D721Med (cell line): ENCODE data around the gene KIR2DL3.
"Not testable (repeated sequence)": the region's sequence is repeated elsewhere in the genome, so short reads cannot be mapped to it uniquely, and the experiment has no call there.

Source experiments
- DNase-seq: peaks from one replicate; pipeline ENCODE4 v3.0.0; 2011; ENCODE audit warnings: low spot score; ENCODE audit not compliant: insufficient read length
- FAIRE-seq: peaks from 2 replicates; lab custom pipeline; 2011; peaks lifted over from hg19 to GRCh38; lab: Jason Lieb, UNC
- TF ChIP-seq, protein P1 (sequence below): IDR thresholded peaks from 2 replicates; pipeline ENCODE4 v1.5.1; 2012; ENCODE audit warnings: mild to moderate bottlenecking, control low read depth; ENCODE audit not compliant: insufficient read depth; ENCODE audit errors: missing control alignments

KIR2DL3 gene

DNA sequence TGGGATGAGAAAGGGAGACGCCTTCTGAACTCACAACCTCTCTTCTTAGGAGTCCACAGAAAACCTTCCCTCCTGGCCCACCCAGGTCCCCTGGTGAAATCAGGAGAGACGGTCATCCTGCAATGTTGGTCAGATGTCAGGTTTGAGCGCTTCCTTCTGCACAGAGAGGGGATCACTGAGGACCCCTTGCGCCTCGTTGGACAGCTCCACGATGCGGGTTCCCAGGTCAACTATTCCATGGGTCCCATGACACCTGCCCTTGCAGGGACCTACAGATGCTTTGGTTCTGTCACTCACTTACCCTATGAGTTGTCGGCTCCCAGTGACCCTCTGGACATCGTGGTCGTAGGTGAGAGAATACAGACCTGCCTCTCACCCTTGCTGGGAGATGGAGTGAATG lies 10.8 kb upstream of the KIR2DL3 start:
- DNase-seq = no peak
- TF ChIP-seq, protein P1, sequence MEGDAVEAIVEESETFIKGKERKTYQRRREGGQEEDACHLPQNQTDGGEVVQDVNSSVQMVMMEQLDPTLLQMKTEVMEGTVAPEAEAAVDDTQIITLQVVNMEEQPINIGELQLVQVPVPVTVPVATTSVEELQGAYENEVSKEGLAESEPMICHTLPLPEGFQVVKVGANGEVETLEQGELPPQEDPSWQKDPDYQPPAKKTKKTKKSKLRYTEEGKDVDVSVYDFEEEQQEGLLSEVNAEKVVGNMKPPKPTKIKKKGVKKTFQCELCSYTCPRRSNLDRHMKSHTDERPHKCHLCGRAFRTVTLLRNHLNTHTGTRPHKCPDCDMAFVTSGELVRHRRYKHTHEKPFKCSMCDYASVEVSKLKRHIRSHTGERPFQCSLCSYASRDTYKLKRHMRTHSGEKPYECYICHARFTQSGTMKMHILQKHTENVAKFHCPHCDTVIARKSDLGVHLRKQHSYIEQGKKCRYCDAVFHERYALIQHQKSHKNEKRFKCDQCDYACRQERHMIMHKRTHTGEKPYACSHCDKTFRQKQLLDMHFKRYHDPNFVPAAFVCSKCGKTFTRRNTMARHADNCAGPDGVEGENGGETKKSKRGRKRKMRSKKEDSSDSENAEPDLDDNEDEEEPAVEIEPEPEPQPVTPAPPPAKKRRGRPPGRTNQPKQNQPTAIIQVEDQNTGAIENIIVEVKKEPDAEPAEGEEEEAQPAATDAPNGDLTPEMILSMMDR = no peak
- no peak for FAIRE-seq

DNA sequence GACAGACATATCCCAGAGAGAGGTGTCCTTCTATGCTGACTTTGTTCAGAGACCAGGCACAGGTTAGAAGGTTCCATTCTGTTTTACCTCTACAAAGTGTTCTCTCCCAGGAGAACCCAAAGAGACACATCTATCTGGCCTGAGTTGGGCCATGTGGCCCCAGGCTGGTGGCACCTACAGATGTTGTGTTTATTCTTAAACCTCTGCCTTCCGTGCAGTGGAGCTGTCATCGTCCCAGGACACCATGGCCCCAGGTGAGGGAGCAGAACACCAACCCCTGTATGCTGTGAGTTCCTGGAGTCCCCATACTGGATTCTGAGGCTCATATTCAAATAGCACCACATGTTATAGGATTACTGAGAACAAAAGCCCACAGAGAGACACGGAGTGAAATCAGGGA lies 10.1 kb upstream of the KIR2DL3 start:
- DNase-seq (no peak), FAIRE-seq (no peak)
- TF ChIP-seq, protein P1 = no peak

DNA sequence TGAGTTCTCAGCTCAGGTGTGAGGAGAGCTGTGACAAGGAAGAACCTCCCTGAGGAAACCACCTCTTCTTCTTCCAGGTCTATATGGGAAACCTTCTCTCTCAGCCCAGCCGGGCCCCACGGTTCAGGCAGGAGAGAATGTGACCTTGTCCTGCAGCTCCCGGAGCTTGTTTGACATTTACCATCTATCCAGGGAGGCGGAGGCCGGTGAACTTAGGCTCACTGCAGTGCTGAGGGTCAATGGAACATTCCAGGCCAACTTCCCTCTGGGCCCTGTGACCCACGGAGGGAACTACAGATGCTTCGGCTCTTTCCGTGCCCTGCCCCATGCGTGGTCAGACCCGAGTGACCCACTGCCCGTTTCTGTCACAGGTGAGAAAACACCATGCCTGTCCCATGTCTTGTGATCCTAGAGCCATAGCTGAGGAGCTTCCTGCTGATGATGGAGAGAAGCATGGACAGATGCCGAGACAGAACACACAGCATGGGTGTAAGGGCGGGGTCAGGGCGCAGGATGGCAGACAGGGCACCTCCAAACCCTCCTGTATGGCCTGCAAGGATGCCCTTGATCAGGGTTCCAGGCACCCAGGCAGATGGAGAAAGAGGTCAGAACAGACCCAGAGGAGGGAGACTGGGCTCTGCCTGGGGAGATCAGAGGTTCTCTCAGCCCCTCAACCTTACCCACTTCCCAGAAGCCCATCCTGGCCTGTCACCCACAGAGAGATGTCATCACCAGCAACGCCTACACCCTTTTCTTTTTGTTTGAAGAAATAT lies 8.7 kb upstream of the KIR2DL3 start:
- FAIRE-seq (no peak), DNase-seq (no peak)
- TF ChIP-seq, protein P1 = no peak

DNA sequence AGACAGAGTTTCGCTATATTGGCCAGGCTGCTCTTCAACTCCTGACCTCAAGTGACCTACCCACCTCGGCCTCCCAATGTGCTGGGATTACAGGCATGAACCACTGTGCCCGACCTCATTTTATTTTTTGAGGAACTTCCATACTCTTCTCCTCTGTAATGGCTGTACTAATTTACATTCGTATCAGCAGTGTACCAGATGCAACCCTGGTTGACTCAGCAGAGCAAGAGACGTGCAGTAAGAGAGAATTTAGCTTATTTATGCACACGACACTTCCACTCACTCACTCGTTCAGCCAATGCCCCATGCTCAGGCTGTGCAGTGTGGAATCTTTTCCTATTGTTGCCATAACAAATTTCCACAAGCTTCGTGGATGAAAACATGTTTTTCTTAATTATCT lies 7.1 kb upstream of the KIR2DL3 start:
- FAIRE-seq (no peak), DNase-seq (no peak)
- TF ChIP-seq, protein P1 = no peak

DNA sequence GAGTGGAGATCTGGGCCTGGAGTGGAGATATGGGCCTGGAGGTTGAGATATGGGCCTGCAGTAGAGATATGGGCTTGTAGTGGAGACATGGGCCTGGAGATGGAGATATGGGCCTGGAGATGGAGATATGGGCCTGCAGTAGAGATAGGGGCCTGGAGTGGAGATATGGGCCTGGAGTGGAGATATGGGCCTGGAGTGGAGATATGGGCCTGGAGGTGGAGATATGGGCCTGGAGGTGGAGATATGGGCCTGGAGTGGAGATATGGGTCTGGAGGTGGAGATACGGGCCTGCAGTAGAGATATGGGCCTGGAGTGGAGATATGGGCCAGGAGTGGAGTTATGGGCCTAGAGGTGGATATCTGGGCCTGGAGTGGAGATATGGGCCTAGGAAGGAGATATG lies 402 bp downstream of the KIR2DL3 start:
- DNase-seq (no peak), FAIRE-seq (no peak)
- TF ChIP-seq, protein P1 = no peak

DNA sequence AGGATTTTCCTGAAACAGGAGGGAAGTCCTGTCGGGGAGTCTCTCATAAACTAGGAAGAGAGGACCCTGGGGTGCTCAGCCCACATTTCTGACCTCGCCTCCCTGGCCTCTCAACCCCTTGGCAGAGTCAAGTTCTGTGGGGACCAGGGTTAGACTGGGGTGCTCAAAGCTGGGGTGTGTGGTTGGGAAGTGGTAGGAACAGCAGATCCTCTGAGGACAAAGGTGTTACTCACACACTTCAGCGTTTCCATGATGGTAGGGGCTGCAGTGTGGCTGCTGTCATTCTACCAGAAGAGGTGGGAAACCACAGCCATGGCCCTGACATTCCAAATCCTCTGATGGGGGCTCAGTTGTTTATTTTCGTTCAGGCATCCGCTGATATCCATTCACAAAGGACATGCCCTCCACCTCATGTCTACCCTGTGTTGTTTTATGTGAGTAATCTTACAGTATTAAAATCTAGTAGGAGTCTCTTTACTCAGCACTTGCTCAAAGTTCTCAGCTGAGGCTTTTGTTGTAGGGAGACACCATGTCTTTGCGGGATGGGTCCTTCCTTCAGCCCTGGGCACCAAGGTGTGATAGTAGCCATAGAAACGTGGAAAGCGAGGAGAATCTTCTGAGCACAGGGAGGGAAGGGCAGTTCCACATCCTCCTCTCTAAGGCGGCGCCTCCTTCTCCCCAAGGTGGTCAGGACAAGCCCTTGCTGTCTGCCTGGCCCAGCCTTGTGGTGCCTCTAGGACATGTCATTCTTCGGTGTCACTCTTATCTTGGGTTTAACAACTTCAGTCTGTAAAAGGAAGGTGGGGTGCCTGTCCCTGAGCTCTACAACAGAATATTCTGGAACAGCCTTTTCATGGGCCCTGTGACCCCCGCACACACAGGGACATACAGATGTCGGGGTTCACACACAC lies 1.5 kb downstream of the KIR2DL3 start:
- no peak for FAIRE-seq

DNA sequence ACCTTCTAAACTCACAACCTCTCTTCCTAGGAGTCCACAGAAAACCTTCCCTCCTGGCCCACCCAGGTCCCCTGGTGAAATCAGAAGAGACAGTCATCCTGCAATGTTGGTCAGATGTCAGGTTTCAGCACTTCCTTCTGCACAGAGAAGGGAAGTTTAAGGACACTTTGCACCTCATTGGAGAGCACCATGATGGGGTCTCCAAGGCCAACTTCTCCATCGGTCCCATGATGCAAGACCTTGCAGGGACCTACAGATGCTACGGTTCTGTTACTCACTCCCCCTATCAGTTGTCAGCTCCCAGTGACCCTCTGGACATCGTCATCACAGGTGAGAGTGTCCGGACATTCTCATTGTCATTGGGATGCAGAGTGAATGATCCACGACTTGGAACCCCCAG lies 3.6 kb downstream of the KIR2DL3 start:
- not testable (repeated sequence) for FAIRE-seq, DNase-seq

More for the DNA sequence above, 1.5 kb downstream of the KIR2DL3 start:
- TF ChIP-seq, protein P1 = no peak
- DNase-seq = no peak

DNA sequence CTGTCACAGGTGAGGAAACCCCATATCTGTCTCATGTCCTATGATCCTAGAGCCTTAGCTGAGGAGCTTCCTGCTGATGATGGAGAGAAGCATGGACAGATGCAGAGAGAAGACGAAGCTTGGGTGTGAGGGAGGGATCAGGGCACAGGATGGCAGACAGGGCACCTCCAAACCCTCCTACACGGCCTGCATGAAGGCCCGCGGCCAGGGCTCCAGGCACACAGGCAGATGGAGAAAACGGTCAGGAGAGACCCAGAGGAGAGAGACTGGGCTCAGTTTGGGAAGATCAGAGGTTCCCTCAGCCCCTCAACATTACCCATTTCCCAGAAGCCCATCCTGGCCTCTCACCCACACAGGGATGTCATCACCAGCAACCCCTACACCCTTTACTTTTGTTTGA lies 5.8 kb downstream of the KIR2DL3 start:
- DNase-seq, FAIRE-seq: not testable (repeated sequence)

DNA sequence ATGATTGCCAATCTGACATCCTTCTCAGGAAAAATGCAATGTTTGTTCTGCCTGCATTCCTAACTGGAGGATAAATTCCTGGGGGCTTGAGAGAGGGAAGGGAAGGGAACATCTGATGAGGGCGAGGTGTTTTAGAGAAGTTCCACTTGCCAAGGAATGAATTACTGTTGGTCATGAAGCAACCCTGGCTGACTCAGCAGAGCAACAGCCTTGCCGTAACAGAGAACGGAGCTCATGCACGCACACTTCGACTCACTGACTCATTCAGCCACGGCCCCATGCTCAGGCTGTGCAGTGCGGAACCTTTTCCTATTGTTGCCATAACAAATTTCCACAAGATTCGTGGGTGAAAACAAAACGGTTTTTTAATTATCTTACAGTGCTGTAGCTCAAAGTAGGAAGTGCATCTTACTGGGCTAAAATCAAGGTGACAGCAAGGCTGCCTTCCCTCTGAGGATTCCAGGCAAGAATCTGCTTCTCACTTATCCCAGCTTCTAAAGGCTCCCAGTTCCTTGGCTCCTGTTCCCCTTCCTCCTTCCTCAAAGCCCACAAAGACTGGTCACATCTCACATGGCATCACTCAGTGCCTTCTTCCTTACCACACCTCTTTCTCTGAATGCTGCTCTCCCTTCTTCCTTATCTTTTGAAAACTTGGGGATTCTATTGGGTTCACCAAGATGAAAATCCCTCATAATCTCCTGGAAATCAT lies 9.5 kb downstream of the KIR2DL3 start:
- FAIRE-seq, DNase-seq: not testable (repeated sequence)

DNA sequence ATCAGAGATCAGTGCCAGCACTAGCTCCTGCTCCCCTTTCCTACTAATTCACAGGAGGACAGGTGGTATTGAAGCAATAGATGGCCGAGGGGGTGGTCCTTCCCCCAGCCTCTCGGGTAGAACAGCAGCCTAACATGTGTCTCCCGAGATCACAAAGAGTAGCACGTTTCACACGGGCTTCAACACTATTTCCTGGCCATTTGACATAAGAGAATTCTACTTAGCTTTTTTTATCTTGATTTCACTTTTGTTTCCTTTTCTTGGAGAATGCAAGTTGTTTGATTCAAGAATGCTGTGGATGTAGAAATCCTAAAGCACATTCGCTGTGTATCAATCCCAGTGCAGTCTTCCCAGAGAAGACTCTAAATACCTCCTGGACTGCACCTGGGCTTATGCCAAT lies 12.0 kb downstream of the KIR2DL3 start:
- not testable (repeated sequence) for FAIRE-seq, DNase-seq
